Mucosa of rectum (tissue), 2 donors: ENCODE data around the gene KRT4.

Experiments used
- H3K27ac ChIP-seq, 2 donors: one replicate each; pipeline ENCODE4 v1.7.0; 2013; ENCODE audit warnings: inconsistent platforms in 2 of 2, low read depth in 2 of 2, low read length in 2 of 2
- H3K27me3 ChIP-seq, 2 donors: one replicate each; pipeline ENCODE4 v1.7.0; 2013; ENCODE audit warnings: low read length in 2 of 2; ENCODE audit not compliant: control insufficient read depth in 2 of 2, insufficient read depth in 2 of 2
- H3K36me3 ChIP-seq, 2 donors: one replicate each; pipeline ENCODE4 v1.7.0; 2013; ENCODE audit warnings: low read length in 2 of 2; ENCODE audit not compliant: control insufficient read depth in 2 of 2, insufficient read depth in 2 of 2
- H3K4me1 ChIP-seq, 2 donors: one replicate each; pipeline ENCODE4 v1.7.0; 2013; ENCODE audit warnings: low read length in 2 of 2, mild to moderate bottlenecking in 1 of 2; ENCODE audit not compliant: control insufficient read depth in 2 of 2, insufficient read depth in 2 of 2
- H3K4me3 ChIP-seq, 2 donors: one replicate each; pipeline ENCODE4 v1.7.0; 2013; ENCODE audit warnings: low read length in 2 of 2
- H3K9ac ChIP-seq, 2 donors: one replicate each; pipeline ENCODE4 v1.7.0; 2013; ENCODE audit warnings: low read length in 2 of 2, low read depth in 1 of 2, mild to moderate bottlenecking in 1 of 2
- H3K9me3 ChIP-seq, 2 donors: one replicate each; pipeline ENCODE4 v1.7.0; 2013; ENCODE audit warnings: low read length in 2 of 2; ENCODE audit not compliant: control insufficient read depth in 2 of 2
- donor health status: healthy.
- donor health status: Normal muscosa, but diverticular disease.

The KRT4 gene

DNA sequence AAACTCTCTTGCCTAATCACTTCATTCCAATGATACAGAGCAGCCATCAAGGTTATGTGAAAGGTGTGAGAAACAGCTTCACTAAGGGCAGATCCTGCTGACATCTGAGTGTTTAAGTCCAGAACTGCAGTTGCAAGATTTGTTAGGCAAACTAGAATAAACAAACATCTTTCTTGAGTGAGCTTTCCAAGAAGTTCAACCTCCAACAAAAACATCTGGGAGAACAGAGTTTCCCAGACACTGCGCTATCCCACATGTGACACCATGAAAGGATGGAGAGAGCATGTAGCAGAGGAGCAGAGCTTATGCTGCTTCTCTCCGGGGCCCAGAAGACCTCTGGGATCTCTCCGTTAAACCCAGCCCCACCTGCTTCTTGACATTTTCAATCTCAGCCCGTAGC is 42.4 kb downstream of the KRT4 start:
- Histone ChIP-seq H3K27me3 (peaks cover 2 to 3% of the 10 kb centered on the region in 2 donors), H3K36me3 (no peaks in the 10 kb centered on the region), H3K9me3 (no peaks in the 10 kb centered on the region), H3K4me3 (no peak overlapping the region), H3K27ac (no peak overlapping the region), H3K4me1 (no peaks in the 10 kb centered on the region), H3K9ac (no peak overlapping the region)

DNA sequence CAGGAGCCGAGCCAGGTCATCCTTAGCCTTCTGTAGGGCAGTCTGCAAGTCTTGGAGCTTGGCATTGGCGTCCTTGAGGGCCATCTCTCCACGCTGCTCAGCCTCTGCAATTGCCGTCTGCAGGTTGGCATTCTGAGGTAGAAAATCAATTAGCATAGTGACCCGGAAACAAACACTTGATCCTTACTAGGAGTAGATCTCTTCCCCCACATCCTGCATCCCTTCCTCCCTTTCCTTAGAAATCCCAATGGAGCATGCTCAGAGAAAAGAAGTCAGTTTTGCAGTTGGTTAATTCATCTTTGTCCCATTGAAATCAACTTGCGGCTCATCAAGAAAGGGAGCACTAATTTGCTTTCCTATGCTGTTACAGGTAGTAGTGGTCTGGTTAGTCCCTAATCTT is 42.8 kb downstream of the KRT4 start:
- Histone ChIP-seq H3K27ac (no peak overlapping the region), H3K9me3 (no peaks in the 10 kb centered on the region), H3K4me1 (no peaks in the 10 kb centered on the region), H3K27me3 (peaks cover 2 to 3% of the 10 kb centered on the region in 2 donors), H3K36me3 (no peaks in the 10 kb centered on the region), H3K4me3 (no peak overlapping the region), H3K9ac (no peak overlapping the region)

DNA sequence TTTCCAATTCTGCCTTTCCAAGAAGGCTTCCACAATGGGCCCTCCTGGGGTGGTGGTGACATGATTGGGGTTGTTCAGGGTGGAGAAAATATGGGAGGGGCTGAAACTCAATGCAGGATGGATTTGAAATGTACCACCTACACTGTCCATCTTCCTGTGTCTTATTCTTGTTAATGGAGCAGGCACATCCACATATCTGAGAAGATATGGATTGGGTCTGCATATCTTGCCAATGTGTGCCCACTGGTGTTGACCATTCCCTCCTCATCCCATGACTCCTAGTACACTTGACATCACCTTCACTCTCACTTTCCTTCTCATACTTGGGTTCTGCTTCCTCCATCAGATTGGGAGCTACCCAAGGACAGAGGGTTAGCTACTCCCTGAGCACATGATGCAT is 44.0 kb downstream of the KRT4 start:
- Histone ChIP-seq H3K9ac (no peak overlapping the region), H3K4me3 (no peak overlapping the region), H3K36me3 (no peaks in the 10 kb centered on the region), H3K4me1 (no peaks in the 10 kb centered on the region), H3K27ac (no peak overlapping the region), H3K9me3 (no peaks in the 10 kb centered on the region), H3K27me3 (no peaks in the 10 kb centered on the region)

DNA sequence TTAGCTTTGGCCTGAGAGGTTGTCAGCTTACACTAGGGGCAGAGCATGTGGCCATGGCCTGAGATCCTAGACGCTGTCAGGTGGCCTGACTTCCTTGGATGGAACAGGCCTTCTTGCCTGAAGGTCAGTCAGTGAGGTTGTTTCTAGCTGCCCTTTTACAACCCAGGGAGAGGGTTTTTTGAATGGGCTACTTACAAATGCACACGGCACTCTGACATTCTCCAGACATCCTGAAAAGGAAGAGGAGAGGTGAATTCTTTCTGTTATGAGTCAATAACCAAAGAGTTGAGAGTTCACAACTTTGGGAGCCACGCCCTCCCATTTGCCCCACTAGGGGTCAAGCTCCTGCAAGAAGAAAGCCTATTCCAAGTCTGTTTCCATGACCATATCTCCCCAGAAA is 44.6 kb downstream of the KRT4 start:
- H3K27ac ChIP-seq = no peak overlapping the region
- H3K9ac ChIP-seq = no peak overlapping the region
- no peaks in the 10 kb centered on the region for H3K36me3 ChIP-seq
- H3K9me3 ChIP-seq = no peaks in the 10 kb centered on the region
- no peak overlapping the region for H3K4me3 ChIP-seq
- H3K4me1 ChIP-seq = no peaks in the 10 kb centered on the region
- no peaks in the 10 kb centered on the region for H3K27me3 ChIP-seq

DNA sequence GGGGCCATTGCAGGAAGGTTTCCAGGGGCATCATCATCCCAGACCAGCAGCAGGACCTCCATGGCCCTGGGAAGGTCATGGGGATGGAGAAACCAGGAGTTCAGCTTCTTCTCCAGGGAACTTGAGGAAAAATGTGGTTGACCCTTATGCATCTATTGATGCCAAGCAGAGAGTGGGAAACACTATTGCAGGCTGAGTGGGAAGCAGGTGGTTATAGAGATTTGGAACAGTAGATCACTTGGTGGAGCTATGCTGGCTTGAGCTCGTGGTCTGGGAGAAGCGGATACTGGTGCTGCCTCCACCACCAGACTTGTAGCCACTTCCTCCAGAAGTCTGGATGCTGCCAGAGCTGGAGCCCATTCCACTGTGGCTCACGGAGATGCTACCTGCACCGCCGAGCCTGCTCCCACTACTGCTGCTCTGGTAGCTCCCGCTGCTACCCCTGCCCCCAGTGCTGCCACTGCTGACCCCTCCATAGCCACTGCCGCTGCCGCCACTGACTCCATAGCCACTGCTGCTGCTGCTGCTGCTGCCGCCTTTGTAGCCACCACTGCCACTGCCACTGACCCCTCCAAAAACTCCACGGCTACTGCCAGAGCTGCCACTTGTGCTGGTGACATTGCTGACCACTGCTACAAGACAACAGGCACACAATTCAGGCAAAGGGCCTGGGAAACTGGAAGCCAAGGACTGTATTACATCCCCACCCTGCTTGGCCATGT is 45.3 kb downstream of the KRT4 start:
- Histone ChIP-seq H3K9ac (no peak overlapping the region), H3K4me3 (no peak overlapping the region), H3K4me1 (no peaks in the 10 kb centered on the region), H3K27me3 (no peaks in the 10 kb centered on the region), H3K27ac (no peak overlapping the region), H3K9me3 (no peaks in the 10 kb centered on the region), H3K36me3 (no peaks in the 10 kb centered on the region)

DNA sequence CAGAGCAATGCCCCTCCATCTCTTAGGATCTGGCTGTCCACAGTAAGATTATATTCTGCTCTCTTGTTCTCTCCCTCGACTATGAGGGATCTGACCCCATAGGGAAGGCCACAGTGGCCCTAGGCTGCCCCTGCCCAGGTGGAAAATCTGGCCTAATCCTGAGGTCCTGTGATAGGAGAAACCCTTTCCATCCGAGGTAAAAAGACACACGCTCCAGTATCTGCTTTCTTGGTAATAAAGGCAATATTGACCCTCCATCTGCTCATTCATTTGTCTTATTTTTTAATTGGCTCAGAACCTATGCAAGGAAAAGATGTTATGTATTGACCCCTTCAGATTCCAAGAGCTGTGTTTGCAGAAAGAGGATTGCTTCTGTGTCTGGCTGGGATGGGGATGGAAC is 46.5 kb downstream of the KRT4 start:
- no peaks in the 10 kb centered on the region for H3K27me3 ChIP-seq
- no peaks in the 10 kb centered on the region for H3K36me3 ChIP-seq

DNA sequence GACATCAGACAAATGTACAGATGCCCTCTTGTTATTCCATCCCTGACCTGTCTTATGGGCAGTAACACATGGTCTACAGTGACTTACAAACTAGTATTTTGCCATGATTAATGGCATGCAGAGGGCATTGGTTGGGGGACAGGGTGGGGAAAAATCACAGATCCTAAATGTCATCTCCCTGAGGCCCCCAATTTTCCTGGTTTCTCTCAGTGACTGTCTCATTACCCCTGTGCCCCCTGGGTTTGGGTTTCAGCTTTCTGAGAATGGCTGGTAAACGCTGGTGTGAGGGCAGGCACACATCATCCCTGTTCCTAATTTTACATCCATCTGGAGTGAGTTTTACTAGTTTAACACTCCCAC is 46.9 kb downstream of the KRT4 start:
- no peaks in the 10 kb centered on the region for H3K27me3 ChIP-seq
- H3K9me3 ChIP-seq = no peaks in the 10 kb centered on the region
- no peak overlapping the region for H3K9ac ChIP-seq
- H3K4me3 ChIP-seq = no peak overlapping the region
- no peak overlapping the region for H3K27ac ChIP-seq
- no peaks in the 10 kb centered on the region for H3K36me3 ChIP-seq
- H3K4me1 ChIP-seq = no peaks in the 10 kb centered on the region

More for the DNA sequence above, 46.5 kb downstream of the KRT4 start:
- H3K9ac ChIP-seq = no peak overlapping the region
- H3K4me1 ChIP-seq = no peaks in the 10 kb centered on the region
- no peak overlapping the region for H3K4me3 ChIP-seq
- H3K9me3 ChIP-seq = no peaks in the 10 kb centered on the region
- no peak overlapping the region for H3K27ac ChIP-seq

DNA sequence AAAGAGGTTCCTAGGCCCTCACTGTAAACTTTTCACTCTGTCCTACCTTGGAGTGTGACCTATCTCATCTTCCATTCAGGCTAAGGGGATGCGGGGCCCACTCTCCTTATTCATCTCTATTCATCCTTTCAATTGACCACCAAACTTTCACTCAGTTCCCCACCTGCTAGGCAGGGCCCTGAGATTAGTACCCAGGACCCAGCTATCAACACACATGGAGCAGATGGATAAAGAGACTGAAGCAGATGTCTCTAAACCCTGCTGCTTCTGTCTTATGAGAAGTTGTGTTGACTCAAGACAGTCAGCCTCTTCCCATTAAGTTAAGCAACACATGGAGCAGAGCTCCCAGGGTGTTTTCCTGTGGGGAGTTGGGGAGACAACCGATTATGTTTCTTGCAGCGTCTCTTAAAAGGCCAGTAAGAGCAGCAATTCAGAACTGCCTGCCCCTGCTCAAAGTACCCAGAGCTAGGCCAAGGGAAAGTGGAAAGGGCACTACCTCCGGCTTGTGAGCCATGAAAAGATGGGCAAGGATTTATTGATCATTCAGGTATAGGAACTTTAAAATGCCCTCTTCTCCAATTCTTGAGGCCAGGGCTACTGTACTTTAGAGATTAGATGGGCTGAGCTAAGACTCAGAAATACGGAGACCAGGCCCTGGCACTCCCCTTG is 47.4 kb downstream of the KRT4 start:
- H3K9me3 ChIP-seq = no peaks in the 10 kb centered on the region
- no peaks in the 10 kb centered on the region for H3K27me3 ChIP-seq
- H3K4me1 ChIP-seq = no peaks in the 10 kb centered on the region
- H3K27ac ChIP-seq = no peak overlapping the region
- no peaks in the 10 kb centered on the region for H3K36me3 ChIP-seq
- H3K9ac ChIP-seq = no peak overlapping the region
- H3K4me3 ChIP-seq = no peak overlapping the region

DNA sequence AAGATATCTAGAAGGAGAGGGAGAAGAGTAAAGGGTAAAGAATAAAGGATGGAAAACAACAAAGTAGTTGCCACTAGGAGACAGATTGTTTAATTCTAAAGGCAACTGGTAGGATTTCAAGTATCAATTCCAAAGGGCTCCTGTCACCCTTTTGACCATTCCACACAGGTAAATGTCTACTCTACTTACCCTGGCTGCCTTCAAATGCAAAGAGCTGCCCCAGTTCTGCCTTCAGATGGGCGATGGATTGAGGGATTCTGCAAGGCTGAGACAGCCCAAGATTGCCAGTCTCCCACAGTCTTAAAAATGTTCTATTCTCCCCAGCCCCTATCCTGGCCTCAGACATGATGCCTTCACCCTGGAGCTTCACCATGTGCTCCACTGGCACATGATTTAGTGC is 48.2 kb downstream of the KRT4 start:
- H3K36me3 ChIP-seq = no peaks in the 10 kb centered on the region
- no peaks in the 10 kb centered on the region for H3K4me1 ChIP-seq
- H3K27ac ChIP-seq = no peak overlapping the region
- no peaks in the 10 kb centered on the region for H3K27me3 ChIP-seq
- no peaks in the 10 kb centered on the region for H3K9me3 ChIP-seq
- no peak overlapping the region for H3K4me3 ChIP-seq
- no peak overlapping the region for H3K9ac ChIP-seq

DNA sequence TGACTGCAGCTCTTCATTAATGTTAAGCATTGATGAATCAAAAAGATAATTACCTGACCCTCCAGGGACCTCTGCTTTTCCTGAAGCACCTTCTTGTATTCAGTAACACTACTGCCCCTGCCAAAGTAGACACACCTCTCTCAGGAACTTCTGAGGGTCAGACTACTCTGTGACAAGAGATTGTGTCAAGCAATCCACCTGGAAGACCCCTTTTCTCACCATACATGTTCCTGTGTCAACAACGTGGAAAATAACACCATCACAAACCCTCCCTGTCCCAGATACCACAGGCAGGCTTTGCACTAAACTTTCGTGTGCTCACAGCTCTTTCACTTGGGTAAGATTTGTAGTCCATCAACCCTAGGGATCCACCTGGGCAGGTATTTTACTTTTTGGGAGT is 49.9 kb downstream of the KRT4 start:
- no peak overlapping the region for H3K4me3 ChIP-seq
- no peaks in the 10 kb centered on the region for H3K27me3 ChIP-seq
- H3K9ac ChIP-seq = no peak overlapping the region
- no peak overlapping the region for H3K27ac ChIP-seq
- no peaks in the 10 kb centered on the region for H3K4me1 ChIP-seq
- H3K9me3 ChIP-seq = peaks cover 0 to 8% of the 10 kb centered on the region in 2 donors
- no peaks in the 10 kb centered on the region for H3K36me3 ChIP-seq
